ENCODE results near the gene PTAR1.

GRCh38 chr9:69744688-69745380, 15.0 kb downstream of the PTAR1 start:
- TF ChIP-seq CTCF (IDR thresholded peaks at IDR 0.05 in 8 of 11, conservative IDR thresholded peaks at IDR 0.05 in 3 of 11) (no peak), POLR2A (IDR thresholded peaks at IDR 0.05) (no peak), POLR2AphosphoS5 (IDR thresholded peaks at IDR 0.05) (no peak)
